Nephron progenitor cell (in vitro differentiated cells): Measurements from ENCODE around the gene SIM1.

Experiments
- DNase-seq: peaks from one replicate; pipeline ENCODE4 v3.0.0; 2021
- H3K27ac Mint-ChIP-seq: 2 replicates; pipeline ENCODE4 v1.8.0; 2021; ENCODE audit warnings: mild to moderate bottlenecking, moderate library complexity, mixed read lengths
- H3K27me3 Mint-ChIP-seq: 2 replicates; pipeline ENCODE4 v1.8.0; 2021; ENCODE audit warnings: mild to moderate bottlenecking, low read depth, mixed read lengths; ENCODE audit not compliant: poor library complexity
- H3K36me3 Mint-ChIP-seq: 2 replicates; pipeline ENCODE4 v1.8.0; 2021; ENCODE audit warnings: low read depth, mixed read lengths
- H3K4me1 Mint-ChIP-seq: 2 replicates; pipeline ENCODE4 v1.8.0; 2021; ENCODE audit warnings: mixed read lengths
- H3K4me3 Mint-ChIP-seq: 2 replicates; pipeline ENCODE4 v1.8.0; 2021; ENCODE audit warnings: mild to moderate bottlenecking, moderate library complexity, mixed read lengths
- H3K9me3 Mint-ChIP-seq: 2 replicates; pipeline ENCODE4 v1.8.0; 2021; ENCODE audit warnings: mild to moderate bottlenecking, moderate library complexity, mixed read lengths
- TF ChIP-seq, protein P1 (sequence below): fragments of 200-600 bp; sonication (generic); IDR thresholded peaks from 2 replicates; pipeline ENCODE4 v1.5.0; 2021; ENCODE audit warnings: antibody characterized with exemption

SIM1 gene

DNA sequence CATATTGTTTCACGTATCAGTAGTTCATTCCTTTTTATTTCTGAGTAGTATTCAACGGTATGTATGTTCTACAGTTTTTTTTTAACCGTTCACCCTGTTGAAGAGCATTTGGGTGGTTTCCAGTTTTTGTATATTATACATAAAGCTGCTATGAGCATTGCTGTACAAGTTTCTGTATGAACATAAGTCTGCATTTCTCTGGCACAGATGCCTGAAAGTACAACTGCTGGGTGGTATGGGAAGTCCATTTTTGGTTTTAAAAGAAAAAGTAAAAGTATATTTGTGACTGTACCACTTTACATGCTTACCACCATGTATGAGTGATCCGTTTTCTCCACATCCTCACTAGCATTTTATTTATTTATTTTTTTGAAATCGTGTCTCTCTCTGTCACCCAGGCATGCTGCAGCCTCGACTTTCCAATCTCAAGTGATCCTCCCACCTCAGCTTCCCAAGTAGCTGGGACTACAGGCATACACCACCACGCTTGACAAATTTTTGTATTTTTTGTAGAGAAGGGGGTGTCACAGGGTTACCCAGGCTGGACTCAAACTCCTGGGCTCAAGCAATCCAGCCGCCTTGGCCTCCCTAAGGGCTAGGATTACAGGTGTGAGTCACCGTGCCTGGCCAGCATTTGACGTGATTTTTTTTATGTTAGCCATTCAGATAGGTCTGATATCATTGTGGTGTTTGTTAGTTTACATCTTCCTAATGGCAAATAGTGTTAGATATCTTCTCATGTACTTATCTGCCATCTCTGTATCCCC, 11.0 kb upstream of the SIM1 start:
- DNase-seq = no peak
- Mint-ChIP-seq H3K36me3 (no peaks in the 10 kb centered on the region), H3K27me3 (peaks cover 51% of the 10 kb centered on the region), H3K4me3 (no peak overlapping the region), H3K4me1 (peaks cover 15% of the 10 kb centered on the region), H3K9me3 (peaks cover 13% of the 10 kb centered on the region), H3K27ac (no peak overlapping the region)
- TF ChIP-seq, protein P1, sequence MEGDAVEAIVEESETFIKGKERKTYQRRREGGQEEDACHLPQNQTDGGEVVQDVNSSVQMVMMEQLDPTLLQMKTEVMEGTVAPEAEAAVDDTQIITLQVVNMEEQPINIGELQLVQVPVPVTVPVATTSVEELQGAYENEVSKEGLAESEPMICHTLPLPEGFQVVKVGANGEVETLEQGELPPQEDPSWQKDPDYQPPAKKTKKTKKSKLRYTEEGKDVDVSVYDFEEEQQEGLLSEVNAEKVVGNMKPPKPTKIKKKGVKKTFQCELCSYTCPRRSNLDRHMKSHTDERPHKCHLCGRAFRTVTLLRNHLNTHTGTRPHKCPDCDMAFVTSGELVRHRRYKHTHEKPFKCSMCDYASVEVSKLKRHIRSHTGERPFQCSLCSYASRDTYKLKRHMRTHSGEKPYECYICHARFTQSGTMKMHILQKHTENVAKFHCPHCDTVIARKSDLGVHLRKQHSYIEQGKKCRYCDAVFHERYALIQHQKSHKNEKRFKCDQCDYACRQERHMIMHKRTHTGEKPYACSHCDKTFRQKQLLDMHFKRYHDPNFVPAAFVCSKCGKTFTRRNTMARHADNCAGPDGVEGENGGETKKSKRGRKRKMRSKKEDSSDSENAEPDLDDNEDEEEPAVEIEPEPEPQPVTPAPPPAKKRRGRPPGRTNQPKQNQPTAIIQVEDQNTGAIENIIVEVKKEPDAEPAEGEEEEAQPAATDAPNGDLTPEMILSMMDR = no peak

DNA sequence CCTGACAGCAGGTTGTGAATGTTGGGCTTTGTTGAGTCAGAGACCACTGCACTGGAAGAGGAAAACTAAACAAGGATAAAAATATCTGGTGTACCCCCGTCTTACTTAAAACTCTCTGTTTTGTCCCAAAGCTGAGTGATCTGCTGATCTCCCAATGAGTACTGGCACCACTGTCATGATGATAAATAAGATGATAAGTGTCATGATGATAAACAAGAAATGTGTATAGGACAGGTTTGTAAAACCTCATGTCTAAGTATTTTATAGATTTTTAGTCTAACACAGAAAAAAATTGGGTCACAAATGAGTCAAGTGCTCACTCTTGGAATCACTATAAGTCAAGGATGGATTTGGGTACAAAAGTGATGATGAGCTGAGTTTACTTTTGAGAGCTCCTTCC, 8.5 kb upstream of the SIM1 start:
- Mint-ChIP-seq H3K27ac (no peak overlapping the region), H3K36me3 (no peaks in the 10 kb centered on the region), H3K4me1 (peaks cover 14% of the 10 kb centered on the region), H3K4me3 (no peak overlapping the region), H3K27me3 (peaks cover 76% of the 10 kb centered on the region), H3K9me3 (peaks cover 13% of the 10 kb centered on the region)
- DNase-seq = no peak
- TF ChIP-seq, protein P1 = no peak

DNA sequence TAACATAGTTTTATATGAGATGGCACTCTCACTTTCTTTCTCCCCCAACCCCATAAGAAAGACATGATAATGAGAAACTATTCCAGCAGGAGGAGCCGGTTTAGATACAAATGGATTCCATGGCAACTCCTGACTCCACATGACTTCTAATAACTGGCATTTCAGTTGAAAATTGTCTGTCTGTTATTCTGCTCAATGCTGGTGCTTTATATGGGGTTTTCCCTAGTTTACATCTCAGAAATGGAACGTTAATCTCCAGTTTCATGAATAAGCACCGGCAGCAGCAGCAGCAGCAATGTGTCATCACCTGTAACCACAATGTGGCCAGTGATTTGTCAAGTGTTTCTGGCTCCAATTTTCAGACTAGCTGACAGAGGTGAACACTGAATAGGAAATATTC, 8.0 kb upstream of the SIM1 start:
- Mint-ChIP-seq H3K4me3 (no peak overlapping the region), H3K27ac (no peak overlapping the region), H3K4me1 (peaks cover 19% of the 10 kb centered on the region), H3K36me3 (no peaks in the 10 kb centered on the region), H3K9me3 (peaks cover 13% of the 10 kb centered on the region), H3K27me3 (peaks cover 81% of the 10 kb centered on the region)
- TF ChIP-seq, protein P1 = no peak
- no peak for DNase-seq

DNA sequence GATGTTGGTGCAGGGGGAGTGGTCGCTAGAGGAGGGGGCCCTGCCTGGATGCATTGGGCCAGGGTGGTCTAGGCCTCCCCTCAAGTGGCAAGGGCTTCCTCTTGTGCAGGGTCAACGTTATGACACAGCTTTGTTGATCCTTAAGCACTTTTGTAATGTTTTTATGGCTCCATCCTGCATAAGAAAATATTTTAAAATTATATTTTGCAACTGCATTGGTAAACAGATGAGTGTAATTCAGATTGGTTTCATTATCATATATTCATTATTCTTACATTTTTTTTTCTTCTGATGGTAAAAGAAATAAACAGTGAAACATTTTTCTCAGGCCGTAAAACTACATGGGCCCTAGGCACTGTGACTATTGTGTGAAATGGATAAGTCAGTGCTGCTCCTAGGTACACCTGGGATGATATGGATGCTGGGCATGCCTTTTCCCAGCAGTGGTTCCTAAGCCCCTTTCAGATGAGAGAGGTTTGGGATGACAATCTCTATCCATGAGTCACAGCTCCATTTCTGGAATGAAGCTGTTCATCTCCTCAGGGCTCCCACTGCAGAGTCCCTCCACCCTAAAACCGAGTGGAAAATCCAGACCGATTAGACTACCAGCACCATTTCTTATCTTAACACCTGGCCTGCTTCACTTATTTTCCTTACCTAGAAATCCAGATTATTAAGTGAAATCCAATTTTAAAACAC, 5.8 kb upstream of the SIM1 start:
- H3K36me3 Mint-ChIP-seq = no peaks in the 10 kb centered on the region
- peaks cover 40% of the 10 kb centered on the region for H3K4me1 Mint-ChIP-seq
- H3K4me3 Mint-ChIP-seq = no peak overlapping the region

DNA sequence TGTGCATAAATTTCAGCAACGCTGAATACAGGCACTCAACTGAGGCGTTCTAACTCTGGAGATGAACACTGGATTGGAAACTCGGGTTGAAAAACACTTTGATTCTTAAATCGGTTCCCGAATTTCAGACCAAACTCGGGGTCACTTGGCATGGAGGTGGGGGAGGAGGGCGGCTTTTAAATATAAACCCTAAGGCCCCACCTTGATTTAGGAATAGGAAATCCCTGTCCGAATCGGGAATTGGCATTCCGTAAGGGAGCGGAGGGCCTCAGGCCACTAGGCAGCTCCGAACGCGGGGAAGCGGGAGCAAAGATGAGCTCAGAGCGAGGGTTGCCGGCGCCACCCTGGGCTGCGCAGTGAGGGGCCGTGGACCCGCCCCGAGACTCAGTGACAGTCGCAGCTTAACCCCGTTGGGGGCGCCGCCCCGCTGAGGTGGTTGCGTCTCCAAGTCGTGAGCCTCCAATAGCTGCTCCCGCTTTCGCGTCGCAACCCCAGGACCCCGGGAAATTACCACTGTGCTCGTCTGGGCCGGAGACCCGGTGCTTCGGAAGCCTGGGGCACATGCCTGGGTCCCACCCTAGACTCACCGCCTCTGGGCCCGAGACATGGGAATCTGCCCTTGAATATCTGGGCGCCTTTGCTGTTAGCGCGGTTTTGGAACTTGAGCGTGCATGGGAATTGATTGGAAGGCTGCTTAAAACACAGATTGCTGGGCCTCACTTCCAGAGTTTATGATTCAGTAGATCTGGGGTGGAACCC, 4.6 kb upstream of the SIM1 start:
- H3K4me3 Mint-ChIP-seq = peak overlapping the region; percentile 65
- no peaks in the 10 kb centered on the region for H3K36me3 Mint-ChIP-seq
- H3K27ac Mint-ChIP-seq = no peak overlapping the region
- peaks cover 99% of the 10 kb centered on the region for H3K27me3 Mint-ChIP-seq
- peak; percentile 51 for DNase-seq
- no peaks in the 10 kb centered on the region for H3K9me3 Mint-ChIP-seq
- H3K4me1 Mint-ChIP-seq = peaks cover 45% of the 10 kb centered on the region
- TF ChIP-seq, protein P1 = no peak

More for the DNA sequence above, 5.8 kb upstream of the SIM1 start:
- peaks cover 91% of the 10 kb centered on the region for H3K27me3 Mint-ChIP-seq
- DNase-seq = no peak
- H3K9me3 Mint-ChIP-seq = no peaks in the 10 kb centered on the region
- TF ChIP-seq, protein P1 = no peak
- H3K27ac Mint-ChIP-seq = no peak overlapping the region
